Superior temporal gyrus (tissue), 1 donor: ENCODE measurements around the gene PTPN13.

ENCODE experiments used
- DNase-seq: peaks from one replicate; pipeline ENCODE4 v3.0.0-alpha.2; 2016; ENCODE audit errors: extremely low spot score

PTPN13 gene

DNA sequence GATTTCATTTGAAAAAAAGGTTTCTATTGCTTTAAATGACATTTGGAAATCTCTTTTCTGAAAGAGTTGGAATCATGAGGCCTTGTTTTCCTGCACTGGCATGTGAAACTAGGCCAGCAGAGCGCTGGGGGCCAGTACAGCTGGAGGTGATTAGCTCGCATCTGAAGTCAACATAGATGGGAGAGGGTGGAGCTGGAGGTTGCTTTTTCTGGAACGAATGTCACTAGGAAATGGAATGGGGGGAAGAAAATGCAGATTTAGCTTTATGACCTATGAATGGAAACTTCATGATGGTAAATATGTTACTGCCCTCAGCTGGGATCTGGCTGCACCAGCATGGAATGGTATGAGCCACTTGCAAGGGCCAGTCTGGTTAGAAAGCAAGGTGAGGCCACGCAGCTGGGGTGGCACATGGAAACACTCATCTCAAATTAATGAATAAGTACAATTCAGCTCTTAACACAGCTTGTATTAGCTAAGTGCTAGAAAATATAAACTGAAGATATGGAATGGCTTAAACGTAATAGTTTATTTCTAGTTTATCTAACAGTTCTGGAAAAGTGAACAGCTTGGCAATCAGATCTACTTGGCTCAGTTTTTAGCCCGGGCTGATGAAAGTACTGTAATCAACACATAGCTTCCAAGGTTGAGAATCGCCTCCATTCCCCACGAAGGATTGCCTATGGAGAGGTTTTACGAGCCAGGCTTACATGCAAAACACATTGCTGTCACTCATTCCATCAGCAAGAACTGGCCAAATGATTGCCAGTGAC, 222.6 kb downstream of the PTPN13 start:
- DNase-seq, result no peak

DNA sequence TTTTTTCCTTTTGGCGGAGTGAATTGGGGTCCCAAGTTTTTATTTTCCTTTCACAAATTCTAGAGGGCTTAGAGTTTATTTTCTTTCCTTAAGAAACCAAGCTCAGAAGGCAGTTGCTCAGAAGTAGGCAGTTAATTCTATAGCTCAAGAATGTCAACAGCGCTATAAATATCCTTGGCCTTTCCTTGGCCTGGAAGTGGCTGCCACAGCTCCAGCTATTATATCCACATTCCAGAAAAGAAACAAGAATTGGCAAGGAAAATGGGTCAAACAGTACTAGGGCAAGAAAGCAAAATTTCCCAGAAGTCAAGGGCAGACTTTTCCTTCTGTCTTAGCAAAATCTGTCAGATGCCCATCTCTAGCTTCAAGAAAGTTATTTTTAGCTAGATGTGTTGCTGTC, 224.1 kb downstream of the PTPN13 start:
- no peak for DNase-seq

DNA sequence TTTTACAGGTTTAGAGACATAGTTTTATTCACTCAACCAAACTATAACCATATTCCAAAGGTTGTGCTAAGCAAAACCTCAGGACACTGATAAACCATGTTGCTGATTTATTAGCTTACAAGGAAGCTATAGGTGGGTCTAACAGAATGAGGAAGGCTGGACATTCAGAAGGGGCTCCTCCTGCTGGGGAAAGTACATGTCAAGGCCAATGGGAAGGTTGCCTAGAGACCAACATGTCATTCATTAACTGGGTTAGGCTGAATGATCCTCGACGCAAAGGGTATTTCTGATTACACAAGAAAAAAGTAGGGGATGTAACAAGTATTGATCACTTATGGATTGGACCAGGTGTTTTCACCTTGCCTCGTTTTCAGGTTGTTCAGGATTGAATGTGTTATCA, 224.7 kb downstream of the PTPN13 start:
- no peak for DNase-seq

DNA sequence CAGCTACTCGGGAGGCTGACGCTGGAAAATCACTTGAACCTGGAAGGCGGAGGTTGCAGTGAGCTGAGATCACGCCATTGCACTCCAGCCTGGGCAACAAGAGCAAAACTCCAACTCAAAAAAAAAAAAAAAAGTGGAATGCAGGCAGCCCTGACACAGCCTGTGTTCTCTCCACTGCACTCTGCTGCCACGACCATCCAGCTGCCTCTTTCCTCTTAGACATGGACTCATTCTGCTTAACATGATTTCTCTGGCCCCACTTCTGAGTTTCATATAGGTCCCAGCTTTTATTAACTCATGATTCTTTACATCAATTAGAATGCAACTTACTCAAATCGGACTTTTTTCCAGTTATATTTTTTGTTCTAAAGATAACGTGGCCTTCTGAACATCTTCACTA, 225.4 kb downstream of the PTPN13 start:
- no peak for DNase-seq

DNA sequence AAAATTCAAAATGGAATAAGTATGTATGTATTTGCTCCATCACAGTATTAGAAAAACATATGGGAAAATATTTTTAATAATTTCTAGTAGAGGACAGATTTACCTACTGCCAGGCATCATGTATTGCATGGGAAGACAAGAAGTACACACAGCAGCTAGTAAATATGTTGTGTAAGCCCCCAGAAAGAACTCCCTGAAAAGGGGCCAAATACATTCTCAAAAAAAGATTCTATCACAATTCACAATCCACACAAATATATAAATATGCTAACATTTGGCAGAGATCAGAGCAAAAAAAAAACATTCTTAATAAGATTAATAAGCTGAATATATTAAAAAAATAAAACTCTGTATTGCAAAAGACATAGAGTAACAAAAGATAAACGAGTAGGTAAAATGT, 227.0 kb downstream of the PTPN13 start:
- no peak for DNase-seq

DNA sequence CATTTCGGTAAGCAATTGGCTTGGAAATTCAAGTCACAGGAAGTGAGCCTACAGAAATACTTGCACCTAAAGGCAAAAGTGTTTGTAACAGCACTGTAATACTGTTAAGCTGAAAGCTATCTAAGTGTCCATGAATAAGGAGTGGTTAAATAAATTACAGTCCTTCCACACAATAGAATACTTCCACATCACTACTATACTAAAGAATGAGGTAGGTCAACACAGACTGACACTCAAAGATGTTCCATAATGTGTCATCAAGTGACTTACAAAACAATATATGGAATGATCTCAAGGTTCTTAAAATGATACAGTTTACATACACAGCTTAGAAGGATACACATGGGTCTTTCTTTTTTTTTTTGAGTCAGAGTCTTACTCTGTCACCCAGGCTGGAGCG, 228.0 kb downstream of the PTPN13 start:
- no peak for DNase-seq

DNA sequence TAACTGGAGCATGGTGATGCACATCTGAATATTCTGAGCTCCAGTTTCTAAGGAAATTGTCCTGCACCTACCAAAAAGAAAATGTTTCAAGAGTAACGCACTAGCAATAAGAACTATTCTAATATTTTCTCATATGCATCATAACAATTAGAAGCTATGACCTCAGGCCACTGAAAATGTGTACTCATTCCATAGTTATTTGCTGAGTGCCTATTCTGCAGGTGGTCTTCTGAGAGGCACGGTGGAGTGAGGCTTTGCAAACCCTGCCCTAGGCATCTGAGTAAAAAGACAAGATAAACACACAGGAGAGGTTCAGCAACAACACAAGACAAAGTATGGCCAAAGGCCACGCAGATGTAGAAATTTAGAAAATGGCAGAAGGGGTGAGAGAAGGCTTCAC, 231.4 kb downstream of the PTPN13 start:
- no peak for DNase-seq

DNA sequence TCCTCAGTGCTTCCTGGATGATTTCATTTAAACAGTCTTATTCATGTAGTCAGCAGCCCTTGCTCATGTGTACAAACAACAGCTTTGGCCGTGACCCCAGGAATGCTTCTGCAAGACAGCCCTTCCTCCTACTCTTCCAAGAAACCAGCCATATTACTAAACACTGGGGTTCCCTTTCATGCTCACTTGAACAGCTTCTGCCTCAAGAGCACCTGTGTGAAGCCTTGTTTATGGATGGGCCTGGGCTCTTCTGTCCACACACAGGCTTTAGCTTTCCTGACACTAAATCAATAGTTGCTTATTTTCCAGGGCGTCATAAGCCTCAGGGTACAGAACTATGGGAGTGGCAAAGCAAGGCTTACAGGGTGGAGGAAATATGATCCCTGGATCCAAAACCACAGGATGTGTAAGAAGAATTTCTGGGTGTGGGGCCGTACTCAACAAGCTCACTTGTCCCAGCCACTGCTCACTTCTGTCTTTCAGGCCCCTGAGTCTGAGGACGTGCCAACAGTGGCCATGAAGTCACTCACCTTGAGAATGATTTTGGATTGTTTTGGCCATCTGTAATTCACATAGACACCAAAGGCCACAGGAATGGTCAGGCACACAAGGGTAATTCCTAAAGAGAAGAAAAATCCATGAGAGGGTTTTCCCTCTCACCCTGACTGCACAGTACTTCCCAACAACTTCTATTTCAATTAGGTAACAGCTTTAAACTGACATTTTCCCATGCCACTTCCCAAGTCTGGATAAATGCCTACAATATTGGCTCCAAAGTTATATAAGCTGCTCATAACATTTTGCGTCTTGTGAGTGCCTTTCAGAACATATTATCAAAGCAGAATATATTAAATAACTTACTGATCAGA, 237.4 kb downstream of the PTPN13 start:
- DNase-seq, result no peak

DNA sequence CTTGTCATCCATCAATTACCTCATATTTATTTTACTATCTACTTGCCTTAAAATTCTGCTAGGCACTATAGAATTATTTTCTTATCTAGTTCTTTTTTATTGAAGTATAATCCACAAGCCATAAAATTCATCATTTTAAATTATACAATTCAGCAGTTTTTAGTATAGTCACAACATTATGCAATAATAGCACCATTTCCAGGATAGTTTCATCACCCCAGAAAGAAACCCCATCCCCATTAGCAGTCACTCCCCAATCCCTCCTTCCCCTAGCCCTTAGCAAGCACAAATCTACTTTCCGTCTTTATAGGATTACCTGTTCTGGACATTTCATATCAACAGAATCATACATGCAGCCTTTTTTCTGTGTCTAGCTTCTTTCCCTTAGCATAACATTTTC, 239.5 kb downstream of the PTPN13 start:
- DNase-seq, result no peak

DNA sequence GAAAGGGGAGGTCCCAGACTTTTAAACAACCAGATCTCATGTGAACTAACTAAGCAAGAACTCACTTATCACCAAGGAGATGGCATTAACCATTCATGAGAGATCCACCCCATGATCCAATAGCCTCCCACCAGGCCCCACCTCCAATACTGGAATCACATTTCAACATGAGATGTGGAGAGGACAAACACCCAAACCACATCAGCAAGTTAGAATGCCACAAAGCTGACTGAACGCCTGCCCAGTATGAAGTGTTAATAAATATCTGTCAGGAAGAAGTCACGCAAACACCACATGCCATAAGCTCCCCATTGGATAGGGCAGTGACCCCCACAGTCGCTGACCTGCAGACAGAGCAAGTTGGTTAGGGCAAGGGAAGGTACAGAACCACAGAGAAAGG, 240.8 kb downstream of the PTPN13 start:
- no peak for DNase-seq

DNA sequence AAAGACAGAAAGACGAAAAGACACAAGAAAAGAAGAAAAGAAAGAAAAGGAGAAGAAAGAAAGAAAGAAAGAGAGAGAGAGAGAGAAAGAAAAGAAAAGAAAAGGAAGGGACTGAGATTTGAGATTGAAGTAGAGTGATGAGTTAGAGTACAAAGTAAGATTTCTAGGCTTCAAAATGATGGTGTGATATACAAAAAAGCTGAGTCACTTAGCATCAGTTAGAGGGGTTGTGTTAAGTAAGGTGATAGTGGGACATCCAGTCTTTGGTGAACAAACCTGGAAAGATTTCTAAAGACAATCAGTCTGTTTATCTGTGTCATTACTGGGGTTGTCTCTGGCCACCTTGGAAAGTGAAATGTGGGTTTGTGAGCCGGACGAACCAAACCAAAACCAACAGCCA, 241.6 kb downstream of the PTPN13 start:
- DNase-seq, result no peak

DNA sequence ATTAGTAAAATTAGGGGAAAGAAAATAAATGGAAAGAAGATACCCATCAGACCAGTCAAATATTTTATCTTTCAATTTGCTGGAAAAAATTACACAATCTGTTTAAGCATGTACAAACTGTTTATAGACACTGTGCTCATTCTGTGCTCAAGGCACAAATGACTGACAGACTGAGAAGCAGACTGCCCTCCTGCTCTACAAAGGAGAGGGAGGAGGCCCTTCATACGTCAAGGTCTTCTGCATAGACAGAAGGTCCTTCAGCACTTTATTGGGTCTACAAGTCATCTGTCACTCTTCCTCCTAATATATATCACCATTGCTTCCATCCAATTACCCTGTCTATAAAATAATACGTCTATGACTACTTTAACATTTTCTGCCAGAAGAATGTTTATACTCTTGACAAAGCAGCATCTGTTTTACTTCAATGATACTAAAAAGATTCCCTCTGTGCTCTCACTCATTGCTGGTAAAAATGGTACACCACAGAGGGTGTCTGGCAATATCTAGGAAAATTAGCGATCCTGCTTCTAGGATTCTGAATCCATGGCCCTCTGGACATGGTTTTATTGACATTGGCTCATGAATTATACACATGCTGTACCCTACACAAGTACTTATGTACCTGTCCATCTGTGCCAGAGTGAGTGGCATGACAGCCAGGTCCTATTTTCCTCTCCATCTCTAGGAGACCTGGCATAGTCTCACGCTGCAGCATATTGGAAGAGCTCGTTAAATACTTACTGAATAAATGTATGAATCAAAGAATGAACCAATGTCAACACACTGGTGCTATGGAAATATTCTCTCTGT, 243.8 kb downstream of the PTPN13 start:
- no peak for DNase-seq

DNA sequence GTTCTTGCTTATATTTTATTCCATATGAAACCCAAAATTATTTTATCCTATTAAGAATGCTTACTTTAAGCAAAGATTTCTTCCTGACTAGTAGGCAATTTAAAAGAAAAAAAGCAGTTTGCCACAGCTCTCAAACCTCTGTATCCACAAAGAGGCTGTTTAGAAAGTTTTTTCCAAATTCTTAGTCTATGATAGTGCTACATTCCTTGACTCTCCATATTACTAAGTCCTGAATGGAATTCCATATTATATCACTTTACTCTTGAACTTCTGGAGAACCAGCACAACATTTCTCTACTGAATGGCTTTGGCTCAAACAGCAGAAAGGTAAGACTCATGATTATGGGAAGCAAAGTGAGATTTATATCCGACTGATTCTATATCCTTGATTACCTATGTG, 246.7 kb downstream of the PTPN13 start:
- DNase-seq, result no peak

DNA sequence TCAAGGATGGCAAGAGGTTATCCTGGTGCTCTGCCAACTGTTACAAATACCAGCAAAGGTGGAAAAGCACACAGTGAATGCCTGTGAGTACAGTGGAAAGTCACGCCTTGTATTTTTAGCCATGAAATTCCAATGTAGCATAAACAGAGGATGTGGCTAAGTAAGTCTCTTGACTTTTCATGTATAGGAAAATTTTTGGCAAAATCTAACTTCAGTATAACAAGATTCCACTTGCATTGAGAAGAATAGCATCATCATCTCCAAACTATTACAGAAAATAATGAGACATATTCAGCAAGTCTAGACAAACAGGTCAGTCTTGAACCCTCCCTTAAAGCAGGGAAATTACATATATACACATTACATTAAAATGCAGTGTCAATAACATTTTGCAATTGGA, 247.2 kb downstream of the PTPN13 start:
- no peak for DNase-seq

DNA sequence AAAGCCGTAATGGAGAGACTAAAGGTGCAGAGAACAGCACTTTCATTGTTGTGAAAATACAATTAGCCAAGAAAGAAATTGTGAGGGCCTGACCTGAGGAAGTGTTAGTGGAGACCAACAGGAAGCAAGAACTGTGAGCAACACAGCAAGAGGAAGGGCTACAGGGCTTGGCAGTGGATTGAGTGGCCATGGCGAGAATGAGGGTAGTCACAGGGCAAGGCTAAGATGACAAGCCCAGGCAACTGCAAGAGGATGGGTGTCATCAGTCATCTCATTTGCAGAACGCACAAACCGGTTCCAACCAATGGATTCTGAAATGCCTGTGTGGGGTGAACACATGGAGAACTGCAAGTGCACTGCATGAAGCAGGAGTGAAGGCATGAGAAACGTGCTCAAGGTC, 251.5 kb downstream of the PTPN13 start:
- no peak for DNase-seq

DNA sequence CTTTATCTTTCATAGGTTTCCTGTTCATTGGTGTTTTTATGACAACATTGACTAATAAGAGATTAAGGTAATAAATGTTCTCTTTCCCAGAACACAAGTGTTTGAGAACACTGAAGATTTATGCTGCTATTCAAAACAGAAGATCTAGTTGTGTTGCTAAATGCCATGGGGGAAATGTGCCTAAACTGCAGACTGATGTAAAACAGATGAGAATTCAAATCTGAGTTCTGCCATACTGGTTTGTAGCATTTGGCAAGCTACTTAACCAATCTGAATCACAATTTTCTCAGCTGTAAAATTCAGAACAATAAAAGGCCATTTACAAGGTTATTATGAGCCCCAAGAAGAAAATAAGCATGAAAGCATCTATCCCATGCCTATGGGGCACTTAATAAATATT, 252.8 kb downstream of the PTPN13 start:
- no peak for DNase-seq

DNA sequence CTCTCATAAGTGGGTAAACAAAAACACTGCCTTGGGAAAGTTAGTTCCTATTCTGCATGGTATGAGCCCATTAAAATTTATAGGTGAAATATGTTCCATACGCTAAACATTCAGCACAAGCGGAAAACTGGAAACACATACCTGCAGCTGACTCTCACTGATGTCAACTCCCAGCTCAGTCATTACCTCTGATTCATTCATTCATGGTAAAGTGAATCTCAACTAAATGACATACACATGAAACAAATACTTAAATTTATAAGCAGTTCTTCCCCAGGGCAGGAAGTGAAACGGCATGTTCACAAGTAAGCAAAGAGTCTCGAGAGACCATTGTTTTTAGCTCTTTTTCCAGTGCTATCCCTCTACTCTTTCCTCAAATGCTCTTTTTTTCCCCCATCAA, 253.5 kb downstream of the PTPN13 start:
- no peak for DNase-seq

DNA sequence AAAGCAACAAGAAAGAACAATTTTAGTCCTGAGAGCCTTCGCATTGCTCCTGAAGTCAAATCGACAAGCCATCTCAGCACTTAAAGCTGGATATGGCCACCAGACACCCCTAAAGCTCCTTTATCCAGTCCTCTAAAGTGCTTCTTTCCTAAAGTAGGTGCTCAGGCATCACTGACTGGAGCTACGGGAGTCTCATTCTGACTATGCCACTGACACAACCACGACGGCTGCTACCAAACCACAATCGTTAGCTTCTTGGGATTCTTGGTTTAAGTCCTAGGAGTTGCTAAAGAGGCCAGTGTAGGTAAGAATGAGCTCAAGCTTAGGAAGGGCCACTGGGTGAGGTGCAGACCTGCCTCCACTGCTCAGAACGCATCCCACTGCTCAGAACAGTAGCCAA, 254.0 kb downstream of the PTPN13 start:
- no peak for DNase-seq

DNA sequence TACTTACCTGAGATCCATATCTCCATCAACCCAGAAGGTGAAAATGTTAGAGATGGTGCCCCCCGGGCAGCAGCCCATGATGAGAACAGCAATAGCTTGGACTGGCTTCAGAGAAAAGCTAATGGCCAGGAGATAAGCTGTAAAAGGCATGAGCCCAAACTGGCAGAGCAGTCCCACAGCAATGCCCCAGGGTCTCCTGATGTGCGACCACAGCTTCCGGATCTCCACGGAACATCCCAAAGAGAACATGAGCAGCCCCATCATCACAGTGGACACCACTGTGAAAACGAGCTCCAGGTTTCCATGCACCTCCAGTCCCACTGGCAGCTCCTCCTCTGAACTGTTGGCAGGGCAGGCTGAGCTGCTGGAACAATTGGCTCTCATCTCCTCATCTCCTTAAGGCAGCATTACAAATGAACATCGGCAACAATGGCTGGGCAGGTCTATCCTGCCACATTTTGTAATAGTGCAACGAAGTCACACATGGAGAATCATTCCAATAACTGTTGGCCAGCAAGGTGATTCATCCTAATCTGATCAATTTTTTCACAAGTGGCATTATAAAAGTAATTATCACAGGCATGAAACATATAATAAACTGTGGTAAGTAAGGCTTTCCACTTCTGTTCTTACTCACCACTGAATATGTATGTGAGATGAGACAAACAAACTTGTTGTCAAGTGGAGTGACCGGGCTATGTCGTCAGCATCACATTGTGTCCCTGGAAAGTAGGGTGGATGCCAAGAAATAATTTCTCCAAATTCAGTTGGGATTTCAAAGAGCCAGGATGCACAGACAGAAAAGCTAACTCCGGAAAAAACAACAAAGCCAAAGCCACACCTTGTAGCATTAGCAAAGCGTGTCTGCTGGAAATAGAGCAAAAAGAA, 254.9 kb downstream of the PTPN13 start, which contains the start of gene SLC10A6:
Gene SLC10A6 (minus strand): TSS at position 653 of the 888 bp plus-strand sequence. CDS start 269 bp downstream, at position 384.
- peak; percentile 55 for DNase-seq

DNA sequence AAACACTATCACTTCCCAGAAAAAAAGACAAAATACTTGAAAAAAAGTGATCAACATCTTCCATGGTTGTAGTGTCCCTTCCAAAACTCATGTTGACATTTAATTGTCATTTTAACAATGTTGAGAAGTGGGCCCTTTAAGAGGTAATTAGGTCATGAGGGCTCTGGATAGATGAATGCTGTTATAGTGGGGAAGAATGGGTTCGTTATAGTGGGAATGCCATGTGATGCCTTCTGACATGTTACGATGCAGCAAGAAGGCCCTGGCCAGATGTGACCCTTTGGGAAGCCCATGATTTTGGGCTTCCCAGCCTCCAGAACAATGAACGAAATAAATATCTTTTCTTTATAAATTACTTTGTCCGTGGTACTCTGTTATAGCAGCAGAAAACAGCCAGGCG, 259.1 kb downstream of the PTPN13 start:
- no peak for DNase-seq

DNA sequence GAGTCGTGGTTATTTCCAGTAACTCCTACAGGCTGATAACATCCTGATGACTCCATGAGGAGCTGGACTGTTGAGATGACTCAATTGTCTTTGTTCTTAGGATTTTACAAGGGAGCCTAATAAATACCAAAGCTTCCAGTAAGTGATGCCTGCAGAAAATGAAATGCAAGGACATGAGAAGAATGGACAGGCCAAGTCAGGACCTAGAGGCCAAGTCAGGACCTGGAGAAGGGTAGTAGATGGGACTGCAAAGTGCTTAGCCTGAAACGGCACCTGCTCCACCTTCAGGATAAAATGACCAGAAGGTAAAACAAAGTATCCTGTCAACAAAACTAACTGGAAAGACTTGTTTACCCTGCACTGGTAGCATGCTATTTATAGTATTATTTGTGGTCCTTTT, 261.5 kb downstream of the PTPN13 start:
- DNase-seq, result no peak
